Hippocampal formation (tissue), 2 donors: Measurements from ENCODE around the gene TMA7.

Experiments used
- DNase-seq, 2 donors: peaks; one replicate each; lab custom pipeline; 2025; lab: John Stamatoyannopoulos, UW

The TMA7 gene

GRCh38 chr3:48409291-48410201 is 30.5 kb upstream of the TMA7 start:
- DNase-seq = no peak

- no peak for DNase-seq
Measured at GRCh38 chr3:48410205-48411040, 29.6 kb upstream of the TMA7 start.

- DNase-seq = no peak
Measured at GRCh38 chr3:48411041-48411588, 28.9 kb upstream of the TMA7 start.

GRCh38 chr3:48411606-48412374 is 28.3 kb upstream of the TMA7 start:
- DNase-seq = no peak

- DNase-seq = no peak
Measured at GRCh38 chr3:48412375-48413001, 27.6 kb upstream of the TMA7 start.

- DNase-seq = no peak
Measured at GRCh38 chr3:48413086-48413485, 27.0 kb upstream of the TMA7 start.

GRCh38 chr3:48413611-48414010 is 26.4 kb upstream of the TMA7 start:
- DNase-seq = no peak

GRCh38 chr3:48414376-48415250 is 25.4 kb upstream of the TMA7 start:
- DNase-seq = peak in 1 of 2 donors; percentile 49

- no peak for DNase-seq
Measured at GRCh38 chr3:48415251-48415953, 24.7 kb upstream of the TMA7 start.

GRCh38 chr3:48416091-48416505 is 24.0 kb upstream of the TMA7 start:
- DNase-seq = no peak

GRCh38 chr3:48416546-48416945 is 23.5 kb upstream of the TMA7 start:
- no peak for DNase-seq

- no peak for DNase-seq
Measured at GRCh38 chr3:48417529-48418108, 22.4 kb upstream of the TMA7 start.

GRCh38 chr3:48418140-48418539 is 21.9 kb upstream of the TMA7 start:
- no peak for DNase-seq

- DNase-seq = no peak
Measured at GRCh38 chr3:48418651-48419050, 21.4 kb upstream of the TMA7 start.

GRCh38 chr3:48419149-48419548 is 20.9 kb upstream of the TMA7 start:
- DNase-seq = no peak

GRCh38 chr3:48419597-48419996 is 20.5 kb upstream of the TMA7 start:
- no peak for DNase-seq

- no peak for DNase-seq
Measured at GRCh38 chr3:48420561-48420960, 19.5 kb upstream of the TMA7 start.

- DNase-seq = no peak
Measured at GRCh38 chr3:48422272-48422671, 17.8 kb upstream of the TMA7 start.

- no peak for DNase-seq
Measured at GRCh38 chr3:48422681-48423080, 17.4 kb upstream of the TMA7 start.
